Activated B cell treated with CpG ODN at 0.5 μM for 24 hours (primary cell): ENCODE data around the gene SMIM1. TPM values are rescaled to one million over a fixed set of nuclear protein-coding genes. Genes with fewer than 3 reads are reported as not detected.
"Not testable (repeated sequence)": the region's sequence is repeated elsewhere in the genome, so short reads cannot be mapped to it uniquely, and the experiment has no call there.

Source experiments
- ATAC-seq: fragments of 200-7000 bp; cut with Tn5 transposase; one replicate; pipeline ENCODE4 v1.10.0; 2021; ENCODE audit warnings: low read depth, mild to moderate bottlenecking, moderate library complexity
- CTCF ChIA-PET: fragments of 350-600 bp; sonication (Branson Sonifier 250); formaldehyde crosslinking; loops from one replicate; lab custom pipeline; 2021; ENCODE audit warnings: antibody characterized with exemption; lab: Charles Lee
- POLR2A ChIA-PET: fragments of 350-600 bp; sonication (Branson Sonifier 250); formaldehyde crosslinking; loops from one replicate; lab custom pipeline; 2021; ENCODE audit warnings: antibody characterized with exemption; lab: Charles Lee
- DNase-seq: peaks from one replicate; pipeline ENCODE4 v3.0.0; 2022
- H3K27ac Mint-ChIP-seq: one replicate; pipeline ENCODE4 v1.8.0; 2020; ENCODE audit warnings: mixed read lengths
- H3K27me3 Mint-ChIP-seq: one replicate; pipeline ENCODE4 v1.8.0; 2021; ENCODE audit warnings: mixed read lengths
- H3K36me3 Mint-ChIP-seq: one replicate; pipeline ENCODE4 v1.8.0; 2021; ENCODE audit warnings: low read depth, mixed read lengths
- H3K4me1 Mint-ChIP-seq: one replicate; pipeline ENCODE4 v1.8.0; 2021; ENCODE audit warnings: mixed read lengths
- H3K4me3 Mint-ChIP-seq: one replicate; pipeline ENCODE4 v1.8.0; 2020; ENCODE audit warnings: mild to moderate bottlenecking, mixed read lengths
- H3K9me3 Mint-ChIP-seq: one replicate; pipeline ENCODE4 v1.8.0; 2020; ENCODE audit warnings: mixed read lengths
- intact Hi-C: fragments of 100-400 bp; cut with micrococcal nuclease; formaldehyde crosslinking; loops from one replicate; pipeline ENCODE4 v1.15.1; 2024
- total RNA-seq: library from RNA; stranded (reverse); gene quantifications from 2 replicates; pipeline ENCODE4 v1.2.3, GENCODE V29; 2022
- TF ChIP-seq, protein P1 (sequence below): fragments of 200-600 bp; IDR thresholded peaks from one replicate; pipeline ENCODE4 v1.8.0; 2022; ENCODE audit warnings: antibody characterized with exemption, mild to moderate bottlenecking

The SMIM1 gene
- total RNA-seq, 1 donor from 2014 or later, result 3.8 TPM

DNA sequence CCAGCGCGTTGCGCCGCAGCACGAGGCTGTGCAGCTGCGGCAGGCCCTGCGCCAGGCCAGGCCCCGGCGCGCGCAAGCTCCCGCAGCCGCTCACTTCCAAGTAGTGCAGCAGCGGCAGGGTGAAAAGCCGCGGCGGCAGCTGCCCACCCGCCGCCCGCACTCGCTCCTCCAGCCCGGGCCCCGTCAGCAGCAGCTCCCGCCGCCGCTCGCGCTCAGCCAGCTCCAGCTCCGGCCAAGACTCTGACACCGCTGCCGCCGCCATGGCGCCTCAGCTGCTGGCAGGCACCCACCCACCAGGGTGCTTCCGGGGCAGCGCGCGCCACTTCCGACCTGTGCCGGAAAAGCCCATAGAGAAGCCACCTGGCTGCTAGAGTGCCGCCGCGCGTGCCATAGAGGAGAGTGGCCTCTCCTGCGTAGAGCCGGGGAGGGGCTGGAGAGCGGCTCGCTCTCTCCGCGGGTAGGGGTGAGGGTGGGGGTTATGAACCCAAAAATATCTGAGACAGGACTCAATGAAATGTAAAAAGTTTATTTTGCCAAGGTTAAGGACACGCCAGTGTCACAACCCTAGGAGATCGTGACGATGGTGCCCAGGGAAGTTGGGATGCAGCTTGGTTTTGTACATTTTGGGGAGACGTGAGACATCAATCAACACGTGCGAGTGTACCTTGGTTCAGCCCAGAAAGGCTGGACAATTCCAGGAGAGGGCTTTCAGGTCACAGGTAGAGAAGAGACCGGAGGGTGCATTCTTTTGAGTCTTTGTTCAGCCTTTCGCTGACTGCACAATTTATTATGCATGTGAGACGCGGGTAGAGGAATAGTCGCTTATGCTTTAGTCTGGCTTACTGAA, 23.9 kb downstream of the SMIM1 start, which contains the start of gene LRRC47:
TSS of gene LRRC47 (minus strand) at position 284 of the 847 bp plus-strand sequence. CDS start at position 262, 22 bp downstream.
- CTCF ChIA-PET, result interaction anchor here (1.1 to 1.5 kb wide), 3 partner anchors 21 to 343 kb away, joined by 4 to 7 read pairs (median 4); no protein-coding TSS in a partner anchor
- intact Hi-C loops, result loop anchor here (1.0 kb wide), 6 partner anchors 24 to 305 kb away; partner anchors contain the start of genes C1orf174, CEP104, DFFB and SMIM1
- POLR2A ChIA-PET, result interaction anchor here (1.0 to 1.9 kb wide), 4 partner anchors 22 to 104 kb away, joined by 4 to 8 read pairs (median 6); partner anchors contain the start of genes CEP104 and DFFB
- Mint-ChIP-seq H3K4me3 (peak within 1 kb of the TSS; percentile 95), H3K36me3 (peaks cover 14% of the 10 kb centered on the region), H3K27me3 (peaks cover 5% of the 10 kb centered on the region), H3K27ac (peak within 1 kb of the TSS; percentile 92), H3K9me3 (no peaks in the 10 kb centered on the region), H3K4me1 (peaks cover 48% of the 10 kb centered on the region)
- ATAC-seq, result peak; percentile 99
- peak; percentile 91 for DNase-seq
- TF ChIP-seq, protein P1, sequence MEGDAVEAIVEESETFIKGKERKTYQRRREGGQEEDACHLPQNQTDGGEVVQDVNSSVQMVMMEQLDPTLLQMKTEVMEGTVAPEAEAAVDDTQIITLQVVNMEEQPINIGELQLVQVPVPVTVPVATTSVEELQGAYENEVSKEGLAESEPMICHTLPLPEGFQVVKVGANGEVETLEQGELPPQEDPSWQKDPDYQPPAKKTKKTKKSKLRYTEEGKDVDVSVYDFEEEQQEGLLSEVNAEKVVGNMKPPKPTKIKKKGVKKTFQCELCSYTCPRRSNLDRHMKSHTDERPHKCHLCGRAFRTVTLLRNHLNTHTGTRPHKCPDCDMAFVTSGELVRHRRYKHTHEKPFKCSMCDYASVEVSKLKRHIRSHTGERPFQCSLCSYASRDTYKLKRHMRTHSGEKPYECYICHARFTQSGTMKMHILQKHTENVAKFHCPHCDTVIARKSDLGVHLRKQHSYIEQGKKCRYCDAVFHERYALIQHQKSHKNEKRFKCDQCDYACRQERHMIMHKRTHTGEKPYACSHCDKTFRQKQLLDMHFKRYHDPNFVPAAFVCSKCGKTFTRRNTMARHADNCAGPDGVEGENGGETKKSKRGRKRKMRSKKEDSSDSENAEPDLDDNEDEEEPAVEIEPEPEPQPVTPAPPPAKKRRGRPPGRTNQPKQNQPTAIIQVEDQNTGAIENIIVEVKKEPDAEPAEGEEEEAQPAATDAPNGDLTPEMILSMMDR, result no peak

DNA sequence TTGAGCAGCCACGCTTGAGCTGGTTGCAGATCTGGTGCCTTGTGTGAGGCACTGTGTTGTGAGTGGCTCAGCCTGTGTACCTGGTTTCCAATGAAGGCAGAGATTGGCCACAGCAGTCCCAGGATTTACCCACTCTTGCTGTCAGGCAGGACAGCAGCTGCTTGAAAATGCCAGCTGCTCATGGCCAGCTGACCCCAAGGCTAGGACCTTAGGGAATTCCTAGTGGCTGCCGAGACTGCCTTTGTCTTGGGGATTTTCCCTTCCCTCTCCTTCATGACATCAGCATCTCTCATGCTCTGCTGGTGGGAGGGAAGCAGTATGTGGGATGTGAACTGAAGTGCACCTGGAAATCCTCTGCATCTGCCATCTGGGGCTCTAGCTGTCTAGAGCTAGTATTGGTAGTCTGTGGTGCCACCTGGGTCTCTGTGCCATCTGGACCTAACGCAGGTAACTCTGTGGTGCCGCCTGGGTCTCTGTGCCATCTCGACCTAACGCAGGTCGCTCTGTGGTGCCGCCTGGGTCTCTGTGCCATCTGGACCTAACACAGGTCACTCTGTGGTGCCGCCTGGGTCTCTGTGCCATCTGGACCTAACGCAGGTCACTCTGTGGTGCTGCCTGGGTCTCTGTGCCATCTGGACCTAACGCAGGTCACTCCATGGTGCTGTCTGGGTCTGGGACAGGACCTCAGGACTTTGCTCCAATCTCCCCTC, 27.6 kb downstream of the SMIM1 start:
- H3K4me3 Mint-ChIP-seq, result no peak overlapping the region
- intact Hi-C loops, result no loop called here

DNA sequence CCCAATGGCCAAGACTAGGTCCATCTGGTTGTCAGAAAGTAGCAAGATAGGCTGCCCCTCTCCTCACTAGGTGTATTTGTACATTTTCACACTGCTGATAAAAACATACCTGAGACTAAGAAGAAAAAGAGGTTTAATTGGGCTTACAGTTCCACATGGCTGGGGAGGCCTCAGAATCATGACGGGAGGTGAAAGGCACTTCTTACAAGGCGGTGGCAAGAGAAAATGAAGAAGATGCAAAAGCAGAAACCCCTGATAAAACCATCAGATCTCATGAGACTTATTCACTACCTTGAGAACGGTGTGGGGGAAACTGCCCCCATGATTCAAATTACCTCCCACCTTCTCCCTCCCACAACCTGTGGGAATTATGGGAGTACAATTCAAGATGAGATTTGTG, 28.2 kb downstream of the SMIM1 start:
- H3K9me3 Mint-ChIP-seq, DNase-seq, H3K36me3 Mint-ChIP-seq, H3K4me3 Mint-ChIP-seq, H3K27ac Mint-ChIP-seq, POLR2A ChIA-PET, ATAC-seq: not testable (repeated sequence)
- intact Hi-C loops, result loop anchor here (1.0 kb wide), 2 partner anchors 76 to 309 kb away; no protein-coding TSS in a partner anchor
- CTCF ChIA-PET, result interaction anchor here (1.0 to 2.2 kb wide), 3 partner anchors 25 to 347 kb away, joined by 3 to 7 read pairs (median 7); no protein-coding TSS in a partner anchor
- Mint-ChIP-seq H3K4me1 (peaks cover 19% of the 10 kb centered on the region), H3K27me3 (peaks cover 16% of the 10 kb centered on the region)

More for the DNA sequence above, 27.6 kb downstream of the SMIM1 start:
- TF ChIP-seq, protein P1, result no peak
- ChIA-PET POLR2A (no interaction called here), CTCF (no interaction called here)
- Mint-ChIP-seq H3K36me3 (peaks cover 2% of the 10 kb centered on the region), H3K27ac (no peak overlapping the region), H3K9me3 (no peaks in the 10 kb centered on the region), H3K27me3 (peaks cover 16% of the 10 kb centered on the region), H3K4me1 (peaks cover 24% of the 10 kb centered on the region)
- DNase-seq, result no peak
- ATAC-seq, result no peak

DNA sequence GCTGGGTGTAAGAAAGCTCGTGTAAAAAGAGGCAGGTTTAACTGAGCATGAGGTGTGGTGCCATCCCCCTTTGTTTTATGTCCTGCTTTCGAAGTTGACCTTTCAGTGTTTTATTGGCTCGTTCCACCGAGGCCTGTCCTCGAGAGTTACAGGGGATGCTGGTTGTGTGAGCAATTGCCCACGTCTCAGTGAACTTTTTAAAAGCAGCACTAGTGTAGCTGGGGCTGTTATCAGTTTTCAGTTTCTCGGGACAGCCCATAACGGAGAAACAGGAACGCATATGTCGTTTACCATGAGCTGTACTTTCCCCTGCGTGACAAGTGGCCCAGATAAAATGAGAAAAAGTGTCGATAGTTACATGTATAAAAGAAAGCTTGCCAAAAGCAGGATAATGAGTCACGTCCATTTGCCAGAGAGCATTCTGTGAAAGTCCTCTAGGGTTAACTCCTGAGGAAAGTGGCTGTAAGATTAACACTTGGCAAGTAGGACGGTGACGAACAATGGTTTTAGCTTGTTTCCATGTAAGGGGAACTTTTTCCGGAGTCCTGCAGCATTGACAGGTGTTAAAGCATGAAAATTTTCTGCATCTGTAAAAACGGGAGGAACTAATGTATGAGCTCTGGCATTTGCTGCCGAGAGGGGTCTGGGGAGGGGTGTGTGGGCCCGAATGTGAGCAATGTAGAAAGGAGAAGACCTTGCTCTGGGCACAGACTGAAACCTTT, 31.5 kb downstream of the SMIM1 start:
- no peak for ATAC-seq
- Mint-ChIP-seq H3K4me3 (no peak overlapping the region), H3K4me1 (peaks cover 10% of the 10 kb centered on the region), H3K36me3 (no peaks in the 10 kb centered on the region), H3K9me3 (peaks cover 3% of the 10 kb centered on the region), H3K27ac (no peak overlapping the region), H3K27me3 (peaks cover 18% of the 10 kb centered on the region)
- TF ChIP-seq, protein P1, result no peak
- ChIA-PET CTCF (no interaction called here), POLR2A (no interaction called here)
- no peak for DNase-seq
- intact Hi-C loops, result no loop called here

DNA sequence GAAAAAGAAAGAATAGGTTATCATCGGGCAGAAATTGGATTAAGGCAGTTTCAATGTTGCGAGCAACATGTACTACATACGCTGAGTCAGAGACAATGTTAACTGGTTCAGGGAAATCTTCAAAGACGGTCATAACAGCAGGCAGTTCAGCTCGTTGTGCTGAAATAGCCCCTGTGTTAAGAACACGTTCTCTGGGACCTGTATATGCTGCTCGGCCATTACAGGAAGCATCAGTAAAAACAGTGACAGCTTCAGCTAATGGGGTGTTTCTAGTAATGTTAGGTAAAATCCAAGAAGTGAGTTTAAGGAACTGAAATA, 32.0 kb downstream of the SMIM1 start:
- POLR2A ChIA-PET, CTCF ChIA-PET, H3K4me3 Mint-ChIP-seq, H3K27ac Mint-ChIP-seq, DNase-seq, ATAC-seq, intact Hi-C loops, H3K9me3 Mint-ChIP-seq, H3K36me3 Mint-ChIP-seq, H3K4me1 Mint-ChIP-seq: not testable (repeated sequence)
- peaks cover 16% of the 10 kb centered on the region for H3K27me3 Mint-ChIP-seq
